NCI-H510A treated with DMSO at 0.1 percent for 48 hours (cell line): Measurements from ENCODE around the gene NXT1.

Experiments used
- DNase-seq: peaks from one replicate; lab custom pipeline; 2025; lab: John Stamatoyannopoulos, UW

The NXT1 gene

GRCh38 chr20:23391707-23392310 lies 41.2 kb downstream of the NXT1 start:
- no peak for DNase-seq

DNA sequence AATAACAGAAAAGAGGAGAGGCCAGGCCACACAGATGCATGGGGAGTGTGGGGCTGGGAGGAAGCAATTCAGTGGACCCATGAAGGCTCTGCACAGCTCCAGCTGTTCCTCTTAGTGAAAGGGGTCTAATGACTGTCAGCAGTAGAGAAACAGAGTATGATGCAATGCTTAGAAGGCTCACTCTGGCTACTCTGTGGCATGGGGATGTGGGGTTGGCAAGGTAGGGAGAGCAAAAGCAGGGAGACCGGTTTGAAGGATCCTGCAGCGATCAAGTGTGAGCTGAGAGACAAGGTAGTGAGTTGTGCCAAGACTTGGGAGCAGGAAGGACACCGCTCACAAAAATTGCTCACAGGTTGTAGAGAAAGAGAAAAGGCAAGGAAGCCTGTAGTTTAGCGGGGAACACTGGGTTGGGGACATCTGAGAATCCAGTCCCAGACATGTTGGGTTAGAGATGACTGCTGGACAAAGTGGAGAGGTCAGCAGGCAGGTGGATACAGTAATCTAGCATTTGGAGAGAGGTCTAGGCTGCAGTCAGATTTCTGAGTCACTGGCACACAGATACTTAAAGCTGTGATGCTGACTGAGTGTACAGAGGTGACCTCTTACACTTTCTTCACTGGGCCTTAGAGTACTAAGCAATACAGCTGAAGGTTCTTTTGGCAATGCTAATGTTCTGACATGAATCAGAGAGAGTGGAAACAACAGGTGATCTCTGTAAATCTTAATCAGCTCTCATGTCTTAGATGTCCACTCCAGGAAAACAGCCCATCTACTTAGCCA lies 43.6 kb downstream of the NXT1 start:
- no peak for DNase-seq

GRCh38 chr20:23396950-23397627 lies 46.5 kb downstream of the NXT1 start:
- DNase-seq, result no peak

GRCh38 chr20:23397961-23398360 lies 47.4 kb downstream of the NXT1 start:
- DNase-seq, result no peak

DNA sequence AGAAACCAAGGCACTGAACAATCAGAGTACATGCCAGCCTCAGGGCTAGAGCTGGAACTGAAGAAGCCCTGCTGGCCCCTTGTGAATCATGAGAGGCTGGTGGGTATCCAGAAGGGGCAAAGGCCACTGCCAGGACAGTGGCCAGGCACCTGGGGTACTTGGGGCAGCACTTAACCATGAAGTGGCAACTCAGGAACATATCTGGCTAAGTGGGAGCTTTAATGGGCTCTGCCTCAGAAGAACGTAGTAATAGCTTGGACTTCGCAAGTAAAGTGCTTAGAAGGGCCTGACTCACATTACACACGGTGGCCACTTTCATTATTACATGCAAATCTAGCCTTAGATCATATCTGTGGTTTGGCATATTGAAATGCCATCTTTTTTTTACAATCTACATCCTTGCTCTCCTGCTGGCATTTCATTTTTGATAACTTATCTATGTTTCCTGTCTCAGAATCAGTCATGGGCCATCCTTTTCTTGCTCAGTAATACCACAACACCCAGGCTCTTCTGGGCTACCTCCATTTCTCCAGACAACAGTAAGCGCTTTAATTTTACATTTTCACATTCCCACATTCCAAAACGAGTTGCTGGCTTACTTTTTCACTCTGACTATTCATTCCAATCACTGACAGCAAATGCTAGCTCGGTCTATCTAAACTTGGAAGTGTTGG lies 49.1 kb downstream of the NXT1 start:
- peak; percentile 31 for DNase-seq

GRCh38 chr20:23401051-23401450 lies 50.5 kb downstream of the NXT1 start:
- DNase-seq, result no peak

GRCh38 chr20:23403751-23404150 lies 53.2 kb downstream of the NXT1 start:
- DNase-seq, result no peak

DNA sequence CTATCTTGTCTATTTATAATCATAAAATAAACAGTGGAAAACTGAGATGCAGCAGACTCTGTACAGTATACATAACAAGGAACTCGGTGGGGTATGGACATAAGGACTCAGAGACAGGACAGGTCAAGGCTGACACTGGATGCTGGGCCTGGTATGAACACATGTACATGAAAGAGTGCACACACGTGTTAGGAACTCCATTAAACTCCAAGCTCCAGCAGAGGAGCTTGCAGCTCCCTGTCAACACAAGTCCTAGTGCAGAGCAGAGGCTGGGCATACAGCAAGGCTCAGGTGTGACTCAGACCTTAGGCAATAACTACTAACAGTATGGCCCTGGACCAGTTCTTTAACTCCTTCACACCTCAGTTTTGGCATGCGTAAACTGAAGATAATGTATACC lies 53.6 kb downstream of the NXT1 start:
- no peak for DNase-seq
